HG02678 (cell line): ENCODE data around the gene GPR180.
A peak's percentile ranks its signal among the peaks of the same experiment; 100 is the strongest.

Experiments
- ATAC-seq: cut with Tn5 transposase; IDR thresholded peaks from one replicate; pipeline ENCODE4 v1.9.1; 2021; ENCODE audit warnings: mild to moderate bottlenecking, moderate library complexity; ENCODE audit not compliant: unreplicated experiment

The GPR180 gene

GRCh38 chr13:94601446-94602431, at the start of gene GPR180:
GPR180 (plus strand) TSS chr13:94601857; CDS start chr13:94601928, 71 bp downstream.
- ATAC-seq, result peak; percentile 99

- no peak for ATAC-seq
These were observed 49.6 kb upstream of the GPR180 start for GRCh38 chr13:94552095-94552494.

DNA sequence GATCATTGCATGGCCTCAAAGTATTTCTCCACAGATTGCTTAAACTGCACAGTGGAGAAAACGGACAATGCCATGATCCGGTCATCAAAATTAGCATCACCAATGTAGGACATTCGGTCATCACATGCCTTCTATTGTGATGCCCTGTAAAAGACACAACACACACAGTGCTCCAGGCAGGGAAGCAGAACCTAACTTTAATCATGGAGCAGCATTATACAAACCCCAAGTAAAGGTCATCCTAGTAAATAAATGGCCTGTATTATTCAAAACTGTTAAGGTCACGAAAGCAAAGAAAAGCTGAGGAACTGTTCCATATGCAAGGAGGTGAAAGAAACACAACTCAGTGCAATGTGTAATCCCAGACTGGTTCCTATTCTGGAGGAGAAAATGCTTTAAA, 47.9 kb upstream of the GPR180 start:
- no peak for ATAC-seq

- ATAC-seq, result no peak
These were observed 45.6 kb upstream of the GPR180 start for GRCh38 chr13:94556041-94556440.

- ATAC-seq, result no peak
These were observed 45.0 kb upstream of the GPR180 start for GRCh38 chr13:94556621-94557020.

DNA sequence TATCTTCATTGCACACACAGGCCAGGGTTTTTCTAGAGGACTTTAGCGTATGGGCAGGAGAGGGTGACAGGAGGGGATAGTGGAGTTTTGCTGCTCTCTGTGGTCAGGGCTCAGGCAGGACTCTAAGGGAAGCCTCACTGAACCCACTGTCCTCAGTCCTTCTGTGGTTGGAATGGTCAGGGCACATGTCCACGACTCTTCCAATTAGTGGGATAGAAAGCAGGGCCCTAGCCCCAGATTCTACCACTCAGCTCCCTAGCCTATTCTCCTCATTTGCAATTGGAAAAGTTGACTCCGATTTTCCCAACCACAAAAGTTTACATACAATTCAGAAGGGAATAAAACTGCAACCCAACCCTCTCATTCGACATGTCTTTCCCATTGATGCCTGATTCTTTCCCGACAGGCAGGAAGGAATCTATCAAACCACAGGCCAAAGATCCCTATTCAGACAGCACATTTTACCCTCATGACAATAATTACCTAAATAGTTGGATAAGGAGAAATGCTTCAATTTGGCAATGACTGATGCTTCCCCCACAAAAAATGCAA, 43.9 kb upstream of the GPR180 start:
- ATAC-seq, result no peak

GRCh38 chr13:94558716-94559115, 42.9 kb upstream of the GPR180 start:
- no peak for ATAC-seq

- ATAC-seq, result no peak
These were observed 42.3 kb upstream of the GPR180 start for GRCh38 chr13:94559222-94559795.

GRCh38 chr13:94560116-94560515, 41.5 kb upstream of the GPR180 start:
- no peak for ATAC-seq

GRCh38 chr13:94561126-94561525, 40.5 kb upstream of the GPR180 start:
- ATAC-seq, result no peak

DNA sequence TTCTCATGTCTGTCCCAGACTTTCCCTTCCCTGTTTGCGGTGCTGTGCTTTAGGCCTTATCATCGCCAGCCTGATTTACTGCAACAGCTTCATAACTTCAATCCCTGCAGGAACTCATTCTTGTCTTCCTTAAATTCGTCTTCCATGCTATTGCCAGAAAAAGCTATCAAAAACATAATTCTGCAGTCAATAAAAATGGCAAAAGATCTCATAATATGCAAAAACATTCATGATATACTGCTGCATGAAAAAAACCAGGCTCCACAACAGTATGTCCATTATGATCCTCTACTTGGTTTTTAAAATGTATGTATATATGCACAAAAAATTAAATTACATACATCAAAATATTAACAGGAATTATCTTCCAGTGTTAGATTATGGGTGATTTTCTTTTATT, 34.1 kb upstream of the GPR180 start:
- no peak for ATAC-seq

DNA sequence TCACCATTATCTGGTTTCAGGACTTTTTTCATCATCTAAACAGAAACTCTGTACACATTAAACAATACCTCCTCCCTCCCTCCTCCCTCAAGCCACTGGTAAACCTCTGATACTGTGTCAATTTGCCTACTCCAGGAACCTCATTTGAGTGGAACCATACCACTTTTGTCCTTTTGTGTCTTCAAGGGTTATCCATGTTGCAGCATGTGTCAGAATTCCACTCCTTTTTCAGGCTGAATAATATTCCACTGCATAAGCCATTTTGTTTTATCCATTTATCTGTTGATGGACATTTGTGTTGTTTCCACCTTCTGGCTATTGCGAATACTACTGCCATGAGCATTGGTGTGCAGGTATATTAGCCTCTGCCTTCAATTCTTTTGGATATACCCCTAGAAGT, 33.2 kb upstream of the GPR180 start:
- ATAC-seq, result no peak

GRCh38 chr13:94569615-94570014, 32.0 kb upstream of the GPR180 start:
- ATAC-seq, result no peak

- no peak for ATAC-seq
These were observed 22.6 kb upstream of the GPR180 start for GRCh38 chr13:94579063-94579462.

- no peak for ATAC-seq
These were observed 17.7 kb upstream of the GPR180 start for GRCh38 chr13:94583926-94584325.

DNA sequence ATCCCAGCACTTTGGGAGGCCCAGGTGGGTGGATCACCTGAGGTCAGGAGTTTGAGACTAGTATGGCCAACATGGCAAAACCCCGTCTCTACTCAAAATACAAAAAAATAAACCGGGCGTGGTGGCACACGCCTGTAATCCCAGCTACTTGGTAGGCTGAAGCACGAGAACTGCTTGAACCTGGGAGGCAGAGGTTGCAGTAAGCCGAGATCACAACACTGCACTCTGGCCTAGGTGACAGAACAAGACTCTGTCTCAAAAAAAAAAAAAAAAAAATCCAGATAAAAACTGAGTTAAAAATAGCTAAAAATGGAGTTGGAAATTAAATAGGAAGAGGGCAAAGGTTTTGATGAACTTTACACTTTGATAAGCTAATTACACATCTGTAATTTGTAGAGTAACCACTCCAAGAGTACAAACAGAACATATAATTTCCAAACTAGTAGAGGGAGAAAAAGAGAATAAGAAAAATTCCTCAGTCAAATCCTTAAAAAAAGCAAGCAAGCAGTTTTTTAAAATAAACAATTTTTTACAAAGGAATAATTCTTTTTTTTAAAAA, 16.0 kb upstream of the GPR180 start:
- ATAC-seq, result no peak

GRCh38 chr13:94586371-94586770, 15.3 kb upstream of the GPR180 start:
- no peak for ATAC-seq

DNA sequence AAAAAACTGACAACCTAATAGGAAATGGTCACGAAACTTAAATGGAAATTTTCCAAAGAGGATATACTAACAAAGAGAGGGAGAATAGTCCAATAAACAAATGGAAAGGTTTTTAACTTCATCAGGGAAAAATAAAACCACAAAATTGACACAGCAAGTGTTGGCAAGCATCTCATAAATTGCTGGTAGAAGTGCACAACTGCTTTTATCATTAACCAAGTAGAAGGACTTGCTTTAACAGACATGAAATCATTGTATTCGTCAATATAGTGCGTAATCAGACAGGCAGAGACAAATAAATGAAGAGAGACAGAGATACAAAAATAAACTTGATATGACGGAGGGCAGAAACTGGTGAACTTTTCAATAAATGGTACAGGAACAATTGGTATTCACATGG, 13.1 kb upstream of the GPR180 start:
- ATAC-seq, result no peak

GRCh38 chr13:94590744-94591143, 10.9 kb upstream of the GPR180 start:
- peak; percentile 43 for ATAC-seq

DNA sequence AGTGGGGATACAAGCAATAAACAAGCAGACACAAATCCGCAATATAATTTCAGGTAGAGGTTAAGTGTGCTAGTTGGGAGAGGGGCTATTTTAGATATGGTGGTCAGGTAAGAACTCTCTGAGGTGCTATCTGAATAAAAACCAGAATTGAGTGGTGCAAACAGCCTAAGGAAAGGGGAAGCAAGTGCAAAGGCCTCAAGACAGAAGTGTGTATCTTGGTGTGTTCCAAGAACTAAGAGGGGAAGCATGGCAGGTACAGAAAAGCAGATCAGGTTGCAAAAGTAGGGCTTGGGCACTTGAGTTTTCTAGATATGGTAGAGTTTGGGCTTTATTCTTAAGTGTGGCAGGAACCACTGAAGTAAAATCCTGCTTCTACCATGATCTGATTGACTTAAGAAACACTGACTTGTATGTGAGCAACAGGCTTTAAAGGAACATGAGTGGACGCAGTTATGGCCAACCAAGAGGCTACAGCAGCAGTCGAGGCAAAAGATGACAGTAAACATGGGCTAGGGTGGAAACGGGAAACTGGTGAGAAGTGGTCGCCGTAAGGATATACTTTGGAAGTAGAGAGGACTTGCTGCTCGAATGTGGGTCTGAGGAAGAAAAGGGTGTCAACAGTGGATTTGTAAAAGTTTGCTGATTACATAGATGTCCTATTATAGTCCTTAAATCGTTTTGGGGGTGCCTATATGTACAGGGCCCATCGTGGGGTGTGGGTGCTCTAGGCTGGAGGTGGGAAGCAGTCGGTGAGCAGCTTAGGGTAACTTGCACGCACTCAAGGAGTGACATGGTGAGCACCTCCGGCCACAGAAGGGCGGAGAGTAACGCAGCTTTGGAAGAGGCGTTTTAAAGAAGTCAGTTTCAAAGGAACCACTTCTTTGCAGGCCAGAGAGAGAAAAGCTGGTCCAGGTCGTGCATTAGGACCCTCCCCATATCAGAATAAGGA, 6.4 kb upstream of the GPR180 start:
- peak; percentile 56 for ATAC-seq
